B cell (primary cell): ENCODE data around the gene PSMC3IP. TPM values are rescaled to one million over a fixed set of nuclear protein-coding genes. Genes with fewer than 3 reads are reported as not detected.

Experiments used
- ATAC-seq: fragments of 200-7000 bp; cut with Tn5 transposase; one replicate; pipeline ENCODE4 v1.10.0; 2021; ENCODE audit warnings: low read depth, mild to moderate bottlenecking, moderate number of reproducible peaks, moderate library complexity
- CTCF ChIA-PET: fragments of 350-600 bp; sonication (Branson Sonifier 250); formaldehyde crosslinking; loops from one replicate; lab custom pipeline; 2021; ENCODE audit warnings: antibody characterized with exemption, inconsistent platforms; lab: Charles Lee
- POLR2A ChIA-PET: fragments of 350-600 bp; sonication (Branson Sonifier 250); formaldehyde crosslinking; loops from one replicate; lab custom pipeline; 2021; ENCODE audit warnings: antibody characterized with exemption; lab: Charles Lee
- DNase-seq: peaks from one replicate; pipeline ENCODE4 v3.0.0; 2013
- H2AFZ ChIP-seq: 2 replicates; pipeline ENCODE4 v1.6.1; 2012; ENCODE audit warnings: mild to moderate bottlenecking, low read depth, low read length; ENCODE audit not compliant: insufficient read depth, poor library complexity, severe bottlenecking
- H3K27ac ChIP-seq, 2 donors: 1 replicate in 1 of 2; 2 replicates in 1 of 2; pipeline ENCODE4 v1.5.1; 2012 to 2013; ENCODE audit warnings: low read length in 2 of 2, mild to moderate bottlenecking in 2 of 2, moderate library complexity in 1 of 2
- H3K27me3 ChIP-seq, 4 experiments: fragments of 200-600 bp in 1 of 4; sonication (generic) in 1 of 4; replicated peaks in 1 of 4; 1 replicate in 2 of 4; 2 replicates in 2 of 4; pipeline versions ENCODE4 v1.6.1 to v1.7.0; 2013 to 2016; ENCODE audit warnings: low read length in 3 of 4, mild to moderate bottlenecking in 2 of 4, mixed read lengths in 1 of 4, moderate library complexity in 1 of 4; ENCODE audit not compliant: insufficient read depth in 4 of 4, control insufficient read depth in 3 of 4; ENCODE audit errors: control extremely low read depth in 1 of 4
- H3K36me3 ChIP-seq, 2 experiments: replicated peaks in 1 of 2; 1 replicate in 1 of 2; 2 replicates in 1 of 2; pipeline versions ENCODE4 v1.6.1 to v1.7.1; 2013; ENCODE audit warnings: low read length in 1 of 2; ENCODE audit not compliant: insufficient read depth in 2 of 2, control insufficient read depth in 1 of 2; ENCODE audit errors: control extremely low read depth in 1 of 2, extremely low read depth in 1 of 2
- H3K4me1 ChIP-seq, 2 donors: fragments of 200-600 bp in 1 of 2; sonication (generic) in 1 of 2; 1 replicate in 1 of 2; 2 replicates in 1 of 2; pipeline versions ENCODE4 v1.5.1 to v1.6.1; 2013 to 2017; ENCODE audit warnings: low read length in 2 of 2; ENCODE audit not compliant: control insufficient read depth in 2 of 2, insufficient read depth in 2 of 2
- H3K4me2 ChIP-seq: replicated peaks from 2 replicates; pipeline ENCODE3; 2012; ENCODE audit warnings: mild to moderate bottlenecking, low read depth, low read length; ENCODE audit not compliant: poor library complexity, severe bottlenecking
- H3K4me3 ChIP-seq, 5 experiments: fragments of 200-600 bp in 1 of 5; sonication (generic) in 1 of 5; 1 replicate in 3 of 5; 2 replicates in 2 of 5; pipeline versions ENCODE4 v1.5.1 to v1.7.0; 2011 to 2016; ENCODE audit warnings: low read length in 4 of 5, mild to moderate bottlenecking in 4 of 5, low read depth in 2 of 5, control low read depth in 1 of 5, moderate library complexity in 1 of 5; ENCODE audit not compliant: insufficient read depth in 1 of 5; ENCODE audit errors: control extremely low read depth in 1 of 5, extremely low read depth in 1 of 5
- H3K79me2 ChIP-seq: fragments of 200-600 bp; sonication (generic); one replicate; pipeline ENCODE4 v1.6.0; 2016; ENCODE audit warnings: low read length; ENCODE audit not compliant: control insufficient read depth, insufficient read depth
- H3K9ac ChIP-seq: fragments of 200-600 bp; sonication (generic); 2 replicates; pipeline ENCODE4 v1.6.1; 2017; ENCODE audit warnings: mild to moderate bottlenecking, low read length, moderate library complexity
- H3K9me3 ChIP-seq, 3 donors: one replicate each; pipeline versions ENCODE4 v1.6.1 to v1.7.1; 2013; ENCODE audit warnings: low read length in 2 of 3; ENCODE audit not compliant: control insufficient read depth in 2 of 3, insufficient read depth in 1 of 3; ENCODE audit errors: control extremely low read depth in 1 of 3
- H4K20me1 ChIP-seq: 2 replicates; pipeline ENCODE4 v1.6.0; 2012; ENCODE audit warnings: mild to moderate bottlenecking, low read length; ENCODE audit not compliant: insufficient read depth, control insufficient read depth, poor library complexity, severe bottlenecking
- H3K27ac Mint-ChIP-seq: one replicate; pipeline ENCODE4 v1.8.0; 2021; ENCODE audit warnings: mixed read lengths
- H3K27me3 Mint-ChIP-seq: one replicate; pipeline ENCODE4 v1.8.0; 2021; ENCODE audit warnings: mixed read lengths
- H3K4me1 Mint-ChIP-seq: one replicate; pipeline ENCODE4 v1.8.0; 2021; ENCODE audit warnings: mixed read lengths
- H3K4me3 Mint-ChIP-seq: one replicate; pipeline ENCODE4 v1.8.0; 2021; ENCODE audit warnings: mixed read lengths
- H3K9me3 Mint-ChIP-seq: one replicate; pipeline ENCODE4 v1.8.0; 2022; ENCODE audit warnings: mixed read lengths; ENCODE audit not compliant: insufficient read depth
- CTCF ChIP-seq: fragments of 200-600 bp; IDR thresholded peaks from one replicate; pipeline ENCODE4 v1.8.0; 2022; ENCODE audit warnings: antibody characterized with exemption, mild to moderate bottlenecking
- EZH2 ChIP-seq: IDR thresholded peaks from 2 replicates; pipeline ENCODE4 v1.6.1; 2012; ENCODE audit warnings: borderline replicate concordance, low read depth, mild to moderate bottlenecking, moderate library complexity, low read length; ENCODE audit not compliant: insufficient read depth, poor library complexity, severe bottlenecking
- WGBS: methylation state at CpG from one replicate; pipeline ENCODE4 v1.1.5; 2013; ENCODE audit warnings: missing lambda C conversion rate; ENCODE audit not compliant: insufficient coverage; 5-methylcytosine and 5-hydroxymethylcytosine counted together
- intact Hi-C: fragments of 100-400 bp; cut with micrococcal nuclease; formaldehyde crosslinking; loops from one replicate; pipeline ENCODE4 v1.10.0; 2022
- polyA plus RNA-seq: library from polyadenylated mRNA; depleted of rRNA; stranded (reverse); fragments of >200 nt; gene quantifications from 2 replicates; pipeline ENCODE4 v1.2.3, GENCODE V29; 2012
- total RNA-seq, 2 donors: library from RNA; stranded (reverse); fragments of 120-200 nt in 1 of 2; gene quantifications; 1 replicate in 1 of 2; 2 replicates in 1 of 2; pipeline versions ENCODE4 v1.2.3 to v1.2.4, GENCODE V29; 2013 to 2022

PSMC3IP gene
- total and polyA plus RNA-seq, 2 donors (not counting 1 experiment from before 2014, with no cell fraction given): 2.8 to 10.4 TPM

GRCh38 chr17:42537156-42537805 is 40.2 kb downstream of the PSMC3IP start:
- H3K27ac Mint-ChIP-seq: no peak overlapping the region
- Histone ChIP-seq H3K4me1 (peaks cover 17 to 21% of the 10 kb centered on the region in 2 donors), H2AFZ (no peak overlapping the region), H3K36me3 (peaks cover 0 to 15% of the 10 kb centered on the region in 2 experiments), H4K20me1 (peaks cover 19% of the 10 kb centered on the region), H3K9me3 (no peaks in the 10 kb centered on the region), H3K4me2 (peak overlapping the region; percentile 92), H3K27me3 (no peaks in the 10 kb centered on the region), H3K79me2 (peaks cover 27% of the 10 kb centered on the region), H3K27ac (no peak overlapping the region), H3K4me3 (peak overlapping the region in 4 of 5 experiments; percentile 51 to 82 (median 68)), H3K9ac (peak overlapping the region; percentile 75)
- no peaks in the 10 kb centered on the region for H3K27me3 Mint-ChIP-seq
- TF ChIP-seq CTCF: no peak
- no peak for TF ChIP-seq EZH2
- peak overlapping the region; percentile 93 for H3K4me3 Mint-ChIP-seq
- H3K4me1 Mint-ChIP-seq: peaks cover 33% of the 10 kb centered on the region
- POLR2A ChIA-PET: interaction anchor here (1.6 to 1.7 kb wide), 2 partner anchors 11 to 142 kb away, joined by 5 to 8 read pairs; no protein-coding TSS in a partner anchor
- no peaks in the 10 kb centered on the region for H3K9me3 Mint-ChIP-seq
- intact Hi-C loops: loop anchor here (2.0 to 5.0 kb wide), 3 partner anchors 18 to 634 kb away; partner anchors contain the start of genes NBR1 and PLEKHH3
- CTCF ChIA-PET: interaction anchor here (1.2 to 2.7 kb wide), 4 partner anchors 9 to 149 kb away, joined by 3 to 16 read pairs (median 6); partner anchors contain the start of gene STAT3
- ATAC-seq: no peak
- DNase-seq: no peak
- WGBS: 92% methylated on average over 26 of the region's 31 CpGs
